Liver (tissue), 9 donors: ENCODE measurements around the gene ALPK3. TPM values are rescaled to one million over a fixed set of nuclear protein-coding genes. Genes with fewer than 3 reads are reported as not detected.

Experiments
- DNase-seq: peaks from one replicate; pipeline ENCODE4 v3.0.0-alpha.2; 2017; ENCODE audit warnings: low spot score
- H3K27ac ChIP-seq, 2 donors: one replicate each; pipeline ENCODE4 v1.7.0; 2013; ENCODE audit warnings: inconsistent platforms in 2 of 2, low read length in 2 of 2, control low read depth in 1 of 2, low read depth in 1 of 2, mild to moderate bottlenecking in 1 of 2
- H3K27me3 ChIP-seq, 4 donors: one replicate each; pipeline versions ENCODE4 v1.6.1 to v1.7.0; 2013; ENCODE audit warnings: low read length in 3 of 4, inconsistent platforms in 1 of 4, mild to moderate bottlenecking in 1 of 4, moderate library complexity in 1 of 4; ENCODE audit not compliant: control insufficient read depth in 4 of 4, insufficient read depth in 4 of 4
- H3K36me3 ChIP-seq, 4 donors: one replicate each; pipeline versions ENCODE4 v1.6.1 to v1.7.0; 2013; ENCODE audit warnings: low read length in 3 of 4, mild to moderate bottlenecking in 3 of 4, low read depth in 1 of 4, moderate library complexity in 1 of 4; ENCODE audit not compliant: control insufficient read depth in 4 of 4, insufficient read depth in 3 of 4
- H3K4me1 ChIP-seq, 4 donors: one replicate each; pipeline versions ENCODE4 v1.6.1 to v1.7.0; 2013; ENCODE audit warnings: low read length in 3 of 4, mild to moderate bottlenecking in 3 of 4, moderate library complexity in 1 of 4; ENCODE audit not compliant: control insufficient read depth in 4 of 4, insufficient read depth in 4 of 4
- H3K4me3 ChIP-seq, 3 donors: one replicate each; pipeline versions ENCODE4 v1.6.1 to v1.7.0; 2013; ENCODE audit warnings: low read length in 3 of 3, control low read depth in 1 of 3, low read depth in 1 of 3, mild to moderate bottlenecking in 1 of 3
- H3K9ac ChIP-seq, 2 donors: one replicate each; pipeline ENCODE4 v1.7.0; 2013; ENCODE audit warnings: low read length in 2 of 2, mild to moderate bottlenecking in 2 of 2, moderate library complexity in 2 of 2, control low read depth in 1 of 2, low read depth in 1 of 2
- H3K9me3 ChIP-seq, 4 donors: one replicate each; pipeline versions ENCODE4 v1.6.1 to v1.7.0; 2013; ENCODE audit warnings: low read length in 3 of 4; ENCODE audit not compliant: control insufficient read depth in 4 of 4
- ATF3 ChIP-seq: IDR thresholded peaks from 2 replicates; pipeline ENCODE4 v1.6.1; 2016; ENCODE audit warnings: antibody characterized with exemption
- CTCF ChIP-seq: fragments of 150-350 bp; IDR thresholded peaks from 2 replicates; pipeline ENCODE4 v1.5.1; 2017; ENCODE audit warnings: improper control_type of control experiment, low read depth, low read length; ENCODE audit not compliant: missing input control
- EGR1 ChIP-seq, 2 donors: IDR thresholded peaks; 2 replicates each; pipeline ENCODE4 v1.6.1; 2016 to 2018; ENCODE audit warnings: antibody characterized with exemption in 2 of 2, low read depth in 2 of 2
- FOXA1 ChIP-seq: IDR thresholded peaks from 2 replicates; pipeline ENCODE4 v1.6.1; 2016; ENCODE audit warnings: antibody characterized with exemption
- FOXA2 ChIP-seq: IDR thresholded peaks from 2 replicates; pipeline ENCODE4 v1.6.1; 2016; ENCODE audit warnings: antibody characterized with exemption
- GABPA ChIP-seq, 2 donors: IDR thresholded peaks in 1 of 2; conservative IDR thresholded peaks in 1 of 2; 2 replicates each; pipeline ENCODE4 v1.6.1; 2016; ENCODE audit warnings: antibody characterized with exemption in 2 of 2, mild to moderate bottlenecking in 1 of 2, moderate library complexity in 1 of 2
- HNF4A ChIP-seq, 2 donors: conservative IDR thresholded peaks; 2 replicates each; pipeline ENCODE4 v1.6.1; 2016; ENCODE audit warnings: antibody characterized with exemption in 2 of 2, mild to moderate bottlenecking in 2 of 2
- HNF4G ChIP-seq: IDR thresholded peaks from 2 replicates; pipeline ENCODE4 v1.6.1; 2016; ENCODE audit warnings: antibody characterized with exemption
- JUND ChIP-seq, 2 donors: IDR thresholded peaks; 2 replicates each; pipeline ENCODE4 v1.6.1; 2016; ENCODE audit warnings: antibody characterized with exemption in 2 of 2
- MAX ChIP-seq: IDR thresholded peaks from 2 replicates; pipeline ENCODE4 v1.6.1; 2016; ENCODE audit warnings: antibody characterized with exemption
- NR2F2 ChIP-seq: IDR thresholded peaks from 2 replicates; pipeline ENCODE4 v1.6.1; 2016; ENCODE audit warnings: antibody characterized with exemption
- RAD21 ChIP-seq, 2 donors: IDR thresholded peaks; 2 replicates each; pipeline ENCODE4 v1.6.1; 2016; ENCODE audit warnings: antibody characterized with exemption in 2 of 2, mild to moderate bottlenecking in 2 of 2
- REST ChIP-seq: IDR thresholded peaks from 2 replicates; pipeline ENCODE4 v1.6.1; 2016; ENCODE audit warnings: antibody characterized with exemption, mild to moderate bottlenecking
- RXRA ChIP-seq, 2 donors: IDR thresholded peaks; 2 replicates each; pipeline ENCODE4 v1.6.1; 2017 to 2018; ENCODE audit warnings: antibody characterized with exemption in 2 of 2, mild to moderate bottlenecking in 1 of 2
- SP1 ChIP-seq: IDR thresholded peaks from 2 replicates; pipeline ENCODE4 v1.6.1; 2018; ENCODE audit warnings: antibody characterized with exemption, mild to moderate bottlenecking
- TAF1 ChIP-seq: conservative IDR thresholded peaks from 2 replicates; pipeline ENCODE4 v1.6.1; 2016; ENCODE audit warnings: antibody characterized with exemption, mild to moderate bottlenecking
- YY1 ChIP-seq: IDR thresholded peaks from 2 replicates; pipeline ENCODE4 v1.6.1; 2016; ENCODE audit warnings: antibody characterized with exemption, mild to moderate bottlenecking
- ZBTB33 ChIP-seq: IDR thresholded peaks from 2 replicates; pipeline ENCODE4 v1.6.1; 2016; ENCODE audit warnings: antibody characterized with exemption
- WGBS: extraction: QIAGEN DNeasy Blood & Tissue Kit; methylation state at CpG from one replicate; pipeline ENCODE4 v1.1.7; 2013; 5-methylcytosine and 5-hydroxymethylcytosine counted together
- polyA plus RNA-seq, 2 donors: library from polyadenylated mRNA; stranded (reverse) in 1 of 2; unstranded in 1 of 2; fragments of 200-250 nt in 1 of 2; fragments of >200 nt in 1 of 2; fragmentation: Nextera tagmentation in 1 of 2; extraction: Ambion mirVana in 1 of 2; gene quantifications; one replicate each; pipeline versions ENCODE4 v1.2.1 to v1.2.3, GENCODE V29; 2013 to 2015
- total RNA-seq, 2 donors: library from RNA; depleted of rRNA; stranded (reverse); fragments of >200 nt; gene quantifications; one replicate each; pipeline ENCODE4 v1.2.3, GENCODE V29; 2014
- donor health status: healthy.
- donor health status: healthy.
- donor health status: healthy.
- donor health status: healthy.
- donor health status: healthy.

Gene ALPK3
- total and polyA plus RNA-seq, 4 donors, result 0.96 to 10.0 (median 2.8) TPM

- TF ChIP-seq CTCF, result no peak
- no peak for TF ChIP-seq NR2F2
Measured at GRCh38 chr15:84857418-84858004, 40.4 kb downstream of the ALPK3 start (continued).

GRCh38 chr15:84858231-84858630 lies 41.1 kb downstream of the ALPK3 start:
- no peaks in the 10 kb centered on the region for H3K9me3 ChIP-seq
- no peaks in the 10 kb centered on the region for H3K36me3 ChIP-seq
- H3K9ac ChIP-seq, result no peak overlapping the region
- H3K4me3 ChIP-seq, result no peak overlapping the region
- H3K27me3 ChIP-seq, result no peaks in the 10 kb centered on the region
- no peak for TF ChIP-seq NR2F2
- TF ChIP-seq SP1, result no peak
- TF ChIP-seq TAF1, result no peak
- TF ChIP-seq YY1, result no peak
- TF ChIP-seq MAX, result no peak
- no peak for TF ChIP-seq HNF4G
- no peak for TF ChIP-seq REST
- no peak for TF ChIP-seq RXRA (IDR thresholded peaks at IDR 0.05)
- no peak for TF ChIP-seq JUND (IDR thresholded peaks at IDR 0.05)
- TF ChIP-seq ZBTB33, result no peak
- no peak for TF ChIP-seq GABPA (IDR thresholded peaks at IDR 0.05 in 1 of 2, conservative IDR thresholded peaks at IDR 0.05 in 1 of 2)
- no peak for TF ChIP-seq FOXA1
- TF ChIP-seq CTCF, result no peak
- TF ChIP-seq RAD21 (IDR thresholded peaks at IDR 0.05), result no peak
- TF ChIP-seq EGR1 (IDR thresholded peaks at IDR 0.05; ENCODE audit: low read depth in 2 of 2), result no peak
- no peak for TF ChIP-seq HNF4A (conservative IDR thresholded peaks at IDR 0.05)
- no peak for TF ChIP-seq ATF3
- TF ChIP-seq FOXA2, result no peak
- WGBS, result 93% methylated on average over 11 of the region's 11 CpGs
- no peak overlapping the region for H3K27ac ChIP-seq
- H3K4me1 ChIP-seq, result peaks cover 0 to 6% (median 0%) of the 10 kb centered on the region in 4 donors
- DNase-seq, result no peak
